Sigmoid colon (tissue), 7 donors: Measurements from ENCODE around the gene C5orf34. TPM values are rescaled to one million over a fixed set of nuclear protein-coding genes. Genes with fewer than 3 reads are reported as not detected.

ENCODE experiments used
- DNase-seq: peaks from one replicate; pipeline ENCODE4 v3.0.0-alpha.2; 2019
- H3K27ac ChIP-seq, 4 donors: fragments of 200-600 bp; sonication (generic); one replicate each; pipeline ENCODE4 v1.5.1; 2016 to 2019; ENCODE audit warnings: mild to moderate bottlenecking in 1 of 4
- H3K27me3 ChIP-seq, 3 donors: fragments of 200-600 bp; sonication (generic); one replicate each; pipeline ENCODE4 v1.5.1; 2019; ENCODE audit warnings: mild to moderate bottlenecking in 1 of 3
- H3K36me3 ChIP-seq, 4 donors: fragments of 200-600 bp; sonication (generic); one replicate each; pipeline ENCODE4 v1.5.1; 2016 to 2019
- H3K4me1 ChIP-seq, 4 donors: fragments of 200-600 bp; sonication (generic); one replicate each; pipeline ENCODE4 v1.5.1; 2017 to 2019
- H3K4me3 ChIP-seq, 4 donors: fragments of 200-600 bp; sonication (generic); one replicate each; pipeline ENCODE4 v1.5.1; 2017 to 2019; ENCODE audit warnings: mild to moderate bottlenecking in 2 of 4, moderate library complexity in 1 of 4
- H3K9me3 ChIP-seq, 4 donors: fragments of 200-600 bp in 3 of 4; sonication (generic) in 3 of 4; one replicate each; pipeline versions ENCODE4 v1.5.1 to v1.6.1; 2013 to 2019
- EP300 ChIP-seq, 4 donors: sonication (generic); formaldehyde crosslinking; IDR thresholded peaks; one replicate each; pipeline ENCODE4 v1.6.1; 2017; ENCODE audit warnings: antibody characterized with exemption in 4 of 4
- POLR2A ChIP-seq, 2 donors: fragments of 450-650 bp; IDR thresholded peaks; one replicate each; pipeline ENCODE4 v1.6.1; 2016; ENCODE audit warnings: antibody characterized with exemption in 2 of 2, mild to moderate bottlenecking in 2 of 2, moderate library complexity in 2 of 2
- POLR2AphosphoS5 ChIP-seq, 4 donors: sonication (generic); formaldehyde crosslinking; IDR thresholded peaks; one replicate each; pipeline ENCODE4 v1.6.1; 2017; ENCODE audit warnings: antibody characterized with exemption in 4 of 4
- WGBS, 2 donors: extraction: QIAGEN DNeasy Blood & Tissue Kit; methylation state at CpG; one replicate each; pipeline ENCODE4 v1.1.7; 2013; 5-methylcytosine and 5-hydroxymethylcytosine counted together
- intact Hi-C: fragments of 100-400 bp; cut with DNase I; formaldehyde crosslinking; loops from one replicate; pipeline ENCODE4 v1.15.1; 2023
- polyA plus RNA-seq, 3 donors: library from polyadenylated mRNA; stranded (reverse); fragments of 200-250 nt; gene quantifications; one replicate each; pipeline ENCODE4 v1.2.3, GENCODE V29; 2013
- total RNA-seq, 4 donors: library from RNA; depleted of rRNA; stranded (reverse); fragments of >200 nt; gene quantifications; one replicate each; pipeline ENCODE4 v1.1.0, GENCODE V29; 2016
- TF ChIP-seq, protein P1 (sequence below), 4 experiments: fragments of 450-650 bp in 3 of 4; fragments of 200-600 bp in 1 of 4; IDR thresholded peaks; one replicate each; pipeline ENCODE4 v1.5.1; 2016 to 2019; ENCODE audit warnings: antibody characterized with exemption in 4 of 4, mild to moderate bottlenecking in 3 of 4, moderate library complexity in 2 of 4
- donor health status: healthy with polysubstance abuse.
- donor health status: Bipolar disorder and iron deficiency.
- donor health status: healthy.

Gene C5orf34
- total and polyA plus RNA-seq, 7 donors: 0.60 to 4.3 (median 1.6) TPM; not detected in 1

GRCh38 chr5:43498581-43498980 lies 16.4 kb downstream of the C5orf34 start:
- 92 to 94% methylated on average over 2 of the region's 2 CpGs for WGBS, 2 donors

DNA sequence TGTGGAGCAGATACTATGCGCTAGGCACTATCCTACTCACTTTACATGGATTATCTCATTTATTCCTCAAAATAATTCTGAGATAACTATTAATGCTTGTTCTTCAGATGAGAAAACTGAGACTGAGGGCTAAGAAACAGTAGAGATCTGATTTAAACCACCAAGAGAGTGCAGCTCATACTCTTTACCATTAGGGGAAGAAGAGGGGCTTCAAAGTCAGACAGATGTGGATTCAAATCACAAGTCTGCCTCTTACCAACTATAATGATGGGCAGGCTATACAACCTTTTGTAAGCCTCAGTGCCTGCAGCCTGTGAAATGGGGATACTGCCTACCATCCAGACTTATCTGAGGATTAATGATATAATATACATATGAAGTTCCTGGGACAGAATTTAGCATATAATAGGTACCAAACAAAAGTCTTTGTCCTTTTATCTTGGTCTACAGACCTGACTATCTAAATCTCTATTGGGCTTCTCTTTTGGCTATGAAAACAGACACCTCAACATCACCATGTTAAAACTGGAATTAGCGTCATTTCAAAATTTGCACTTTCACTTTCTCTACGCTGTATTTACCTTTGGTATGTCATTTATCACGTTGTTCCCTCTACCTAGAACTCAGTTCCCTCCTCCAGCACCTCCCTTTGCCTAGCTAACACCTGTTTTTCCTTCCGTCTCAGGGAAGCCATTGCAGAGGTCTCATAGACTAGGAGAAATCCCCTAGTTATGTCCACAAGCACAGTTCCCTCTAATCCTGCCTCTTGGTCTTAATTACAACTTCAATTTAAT lies 17.4 kb downstream of the C5orf34 start:
- WGBS, 2 donors: 36 to 72% methylated on average over 5 of the region's 5 CpGs
- intact Hi-C loops: no loop called here
- peaks cover 0 to 2% (median 0%) of the 10 kb centered on the region in 4 donors for H3K36me3 ChIP-seq
- H3K4me1 ChIP-seq: no peaks in the 10 kb centered on the region
- no peak overlapping the region for H3K4me3 ChIP-seq
- DNase-seq: no peak
- TF ChIP-seq, protein P1, sequence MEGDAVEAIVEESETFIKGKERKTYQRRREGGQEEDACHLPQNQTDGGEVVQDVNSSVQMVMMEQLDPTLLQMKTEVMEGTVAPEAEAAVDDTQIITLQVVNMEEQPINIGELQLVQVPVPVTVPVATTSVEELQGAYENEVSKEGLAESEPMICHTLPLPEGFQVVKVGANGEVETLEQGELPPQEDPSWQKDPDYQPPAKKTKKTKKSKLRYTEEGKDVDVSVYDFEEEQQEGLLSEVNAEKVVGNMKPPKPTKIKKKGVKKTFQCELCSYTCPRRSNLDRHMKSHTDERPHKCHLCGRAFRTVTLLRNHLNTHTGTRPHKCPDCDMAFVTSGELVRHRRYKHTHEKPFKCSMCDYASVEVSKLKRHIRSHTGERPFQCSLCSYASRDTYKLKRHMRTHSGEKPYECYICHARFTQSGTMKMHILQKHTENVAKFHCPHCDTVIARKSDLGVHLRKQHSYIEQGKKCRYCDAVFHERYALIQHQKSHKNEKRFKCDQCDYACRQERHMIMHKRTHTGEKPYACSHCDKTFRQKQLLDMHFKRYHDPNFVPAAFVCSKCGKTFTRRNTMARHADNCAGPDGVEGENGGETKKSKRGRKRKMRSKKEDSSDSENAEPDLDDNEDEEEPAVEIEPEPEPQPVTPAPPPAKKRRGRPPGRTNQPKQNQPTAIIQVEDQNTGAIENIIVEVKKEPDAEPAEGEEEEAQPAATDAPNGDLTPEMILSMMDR (IDR thresholded peaks at IDR 0.05): no peak
- TF ChIP-seq POLR2AphosphoS5 (IDR thresholded peaks at IDR 0.05) (no peak), EP300 (IDR thresholded peaks at IDR 0.05) (no peak), POLR2A (IDR thresholded peaks at IDR 0.05) (no peak)
- H3K27ac ChIP-seq: no peak overlapping the region
- no peaks in the 10 kb centered on the region for H3K27me3 ChIP-seq
- no peaks in the 10 kb centered on the region for H3K9me3 ChIP-seq

More at GRCh38 chr5:43498581-43498980, 16.4 kb downstream of the C5orf34 start:
- Histone ChIP-seq H3K9me3 (no peaks in the 10 kb centered on the region), H3K27me3 (no peaks in the 10 kb centered on the region), H3K36me3 (peaks cover 0 to 9% (median 0%) of the 10 kb centered on the region in 4 donors), H3K4me3 (no peak overlapping the region), H3K4me1 (no peaks in the 10 kb centered on the region), H3K27ac (no peak overlapping the region)
- no peak for DNase-seq
- intact Hi-C loops: no loop called here
- TF ChIP-seq, protein P1 (IDR thresholded peaks at IDR 0.05): no peak
- TF ChIP-seq EP300 (IDR thresholded peaks at IDR 0.05) (no peak), POLR2AphosphoS5 (IDR thresholded peaks at IDR 0.05) (no peak)

DNA sequence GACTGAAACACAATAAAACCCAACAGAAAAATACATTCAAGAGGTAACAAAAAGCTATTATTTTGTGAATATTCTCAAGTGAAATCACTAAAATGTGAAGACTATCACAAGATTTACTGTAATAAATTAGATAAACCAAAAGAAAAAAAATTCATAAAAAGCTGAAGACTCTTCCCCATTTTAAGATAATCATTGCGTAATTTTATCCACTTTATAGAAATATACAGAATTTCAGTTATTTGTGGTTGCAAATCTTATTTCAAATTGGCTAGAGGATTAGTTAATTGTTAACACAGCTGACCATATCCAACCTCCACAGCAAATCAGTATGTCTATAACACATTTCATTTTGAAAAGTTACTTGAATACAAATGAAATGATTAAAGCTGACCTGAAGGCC lies 23.6 kb downstream of the C5orf34 start:
- Histone ChIP-seq H3K9me3 (no peaks in the 10 kb centered on the region), H3K4me3 (no peak overlapping the region), H3K36me3 (peaks cover 0 to 11% (median 0%) of the 10 kb centered on the region in 4 donors), H3K27ac (no peak overlapping the region), H3K27me3 (no peaks in the 10 kb centered on the region), H3K4me1 (no peaks in the 10 kb centered on the region)
- WGBS, 2 donors: 99% methylated on average over 1 of the region's 1 CpG
- DNase-seq: no peak
- TF ChIP-seq POLR2A (IDR thresholded peaks at IDR 0.05) (no peak), POLR2AphosphoS5 (IDR thresholded peaks at IDR 0.05) (no peak), EP300 (IDR thresholded peaks at IDR 0.05) (no peak)
- TF ChIP-seq, protein P1 (IDR thresholded peaks at IDR 0.05): no peak
- intact Hi-C loops: no loop called here

DNA sequence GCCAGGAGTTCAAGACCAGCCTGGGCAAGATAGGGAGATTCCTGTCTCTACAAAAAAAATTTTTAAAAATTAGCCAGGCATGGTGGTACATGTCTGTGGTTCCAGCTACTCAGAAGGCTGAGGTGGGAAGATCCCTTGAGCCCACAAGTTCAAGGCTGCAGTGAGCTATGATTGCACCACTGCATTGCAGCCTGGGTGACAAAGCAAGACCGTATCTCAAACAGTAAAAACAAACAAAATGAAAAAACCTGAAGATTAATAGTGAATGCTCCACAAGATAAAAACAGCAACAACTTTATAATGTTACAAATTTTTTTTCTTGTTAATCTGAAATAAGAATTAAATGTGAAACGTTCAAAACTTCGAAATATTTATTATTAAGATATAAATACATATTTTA lies 28.6 kb downstream of the C5orf34 start:
- intact Hi-C loops: loop anchor here (10.0 kb wide), 2 partner anchors 92 to 118 kb away; partner anchors contain the start of gene NNT
- Histone ChIP-seq H3K27me3 (no peaks in the 10 kb centered on the region), H3K27ac (no peak overlapping the region), H3K36me3 (peaks cover 0 to 4% (median 0%) of the 10 kb centered on the region in 4 donors), H3K4me1 (peaks cover 0 to 23% (median 19%) of the 10 kb centered on the region in 4 donors), H3K4me3 (no peak overlapping the region), H3K9me3 (no peaks in the 10 kb centered on the region)
- DNase-seq: no peak
- 92 to 93% methylated on average over 3 of the region's 3 CpGs for WGBS, 2 donors
- TF ChIP-seq EP300 (IDR thresholded peaks at IDR 0.05) (no peak), POLR2AphosphoS5 (IDR thresholded peaks at IDR 0.05) (no peak)
- TF ChIP-seq, protein P1 (IDR thresholded peaks at IDR 0.05): no peak
